ENCODE results near the gene VAT1L.

- TF ChIP-seq CTCF (IDR thresholded peaks at IDR 0.05) (no peak), POLR2AphosphoS5 (IDR thresholded peaks at IDR 0.05) (no peak)
Measured at GRCh38 chr16:77972062-77972392, 183.7 kb downstream of the VAT1L start.
